B cell (primary cell): ENCODE results near the gene RASL11A. TPM values are rescaled to one million over a fixed set of nuclear protein-coding genes. Genes with fewer than 3 reads are reported as not detected.

ENCODE experiments used
- ATAC-seq: fragments of 200-7000 bp; cut with Tn5 transposase; one replicate; pipeline ENCODE4 v1.10.0; 2021; ENCODE audit warnings: low read depth, mild to moderate bottlenecking, moderate number of reproducible peaks, moderate library complexity
- CTCF ChIA-PET: fragments of 350-600 bp; sonication (Branson Sonifier 250); formaldehyde crosslinking; loops from one replicate; lab custom pipeline; 2021; ENCODE audit warnings: antibody characterized with exemption, inconsistent platforms; lab: Charles Lee
- POLR2A ChIA-PET: fragments of 350-600 bp; sonication (Branson Sonifier 250); formaldehyde crosslinking; loops from one replicate; lab custom pipeline; 2021; ENCODE audit warnings: antibody characterized with exemption; lab: Charles Lee
- DNase-seq: peaks from one replicate; pipeline ENCODE4 v3.0.0; 2013
- H2AFZ ChIP-seq: 2 replicates; pipeline ENCODE4 v1.6.1; 2012; ENCODE audit warnings: mild to moderate bottlenecking, low read depth, low read length; ENCODE audit not compliant: insufficient read depth, poor library complexity, severe bottlenecking
- H3K27ac ChIP-seq, 2 donors: 1 replicate in 1 of 2; 2 replicates in 1 of 2; pipeline ENCODE4 v1.5.1; 2012 to 2013; ENCODE audit warnings: low read length in 2 of 2, mild to moderate bottlenecking in 2 of 2, moderate library complexity in 1 of 2
- H3K27me3 ChIP-seq, 4 experiments: fragments of 200-600 bp in 1 of 4; sonication (generic) in 1 of 4; replicated peaks in 1 of 4; 1 replicate in 2 of 4; 2 replicates in 2 of 4; pipeline versions ENCODE4 v1.6.1 to v1.7.0; 2013 to 2016; ENCODE audit warnings: low read length in 3 of 4, mild to moderate bottlenecking in 2 of 4, mixed read lengths in 1 of 4, moderate library complexity in 1 of 4; ENCODE audit not compliant: insufficient read depth in 4 of 4, control insufficient read depth in 3 of 4; ENCODE audit errors: control extremely low read depth in 1 of 4
- H3K36me3 ChIP-seq, 2 experiments: replicated peaks in 1 of 2; 1 replicate in 1 of 2; 2 replicates in 1 of 2; pipeline versions ENCODE4 v1.6.1 to v1.7.1; 2013; ENCODE audit warnings: low read length in 1 of 2; ENCODE audit not compliant: insufficient read depth in 2 of 2, control insufficient read depth in 1 of 2; ENCODE audit errors: control extremely low read depth in 1 of 2, extremely low read depth in 1 of 2
- H3K4me1 ChIP-seq, 2 donors: fragments of 200-600 bp in 1 of 2; sonication (generic) in 1 of 2; 1 replicate in 1 of 2; 2 replicates in 1 of 2; pipeline versions ENCODE4 v1.5.1 to v1.6.1; 2013 to 2017; ENCODE audit warnings: low read length in 2 of 2; ENCODE audit not compliant: control insufficient read depth in 2 of 2, insufficient read depth in 2 of 2
- H3K4me2 ChIP-seq: replicated peaks from 2 replicates; pipeline ENCODE3; 2012; ENCODE audit warnings: mild to moderate bottlenecking, low read depth, low read length; ENCODE audit not compliant: poor library complexity, severe bottlenecking
- H3K4me3 ChIP-seq, 5 experiments: fragments of 200-600 bp in 1 of 5; sonication (generic) in 1 of 5; 1 replicate in 3 of 5; 2 replicates in 2 of 5; pipeline versions ENCODE4 v1.5.1 to v1.7.0; 2011 to 2016; ENCODE audit warnings: low read length in 4 of 5, mild to moderate bottlenecking in 4 of 5, low read depth in 2 of 5, control low read depth in 1 of 5, moderate library complexity in 1 of 5; ENCODE audit not compliant: insufficient read depth in 1 of 5; ENCODE audit errors: control extremely low read depth in 1 of 5, extremely low read depth in 1 of 5
- H3K79me2 ChIP-seq: fragments of 200-600 bp; sonication (generic); one replicate; pipeline ENCODE4 v1.6.0; 2016; ENCODE audit warnings: low read length; ENCODE audit not compliant: control insufficient read depth, insufficient read depth
- H3K9ac ChIP-seq: fragments of 200-600 bp; sonication (generic); 2 replicates; pipeline ENCODE4 v1.6.1; 2017; ENCODE audit warnings: mild to moderate bottlenecking, low read length, moderate library complexity
- H3K9me3 ChIP-seq, 3 donors: one replicate each; pipeline versions ENCODE4 v1.6.1 to v1.7.1; 2013; ENCODE audit warnings: low read length in 2 of 3; ENCODE audit not compliant: control insufficient read depth in 2 of 3, insufficient read depth in 1 of 3; ENCODE audit errors: control extremely low read depth in 1 of 3
- H4K20me1 ChIP-seq: 2 replicates; pipeline ENCODE4 v1.6.0; 2012; ENCODE audit warnings: mild to moderate bottlenecking, low read length; ENCODE audit not compliant: insufficient read depth, control insufficient read depth, poor library complexity, severe bottlenecking
- H3K27ac Mint-ChIP-seq: one replicate; pipeline ENCODE4 v1.8.0; 2021; ENCODE audit warnings: mixed read lengths
- H3K27me3 Mint-ChIP-seq: one replicate; pipeline ENCODE4 v1.8.0; 2021; ENCODE audit warnings: mixed read lengths
- H3K4me1 Mint-ChIP-seq: one replicate; pipeline ENCODE4 v1.8.0; 2021; ENCODE audit warnings: mixed read lengths
- H3K4me3 Mint-ChIP-seq: one replicate; pipeline ENCODE4 v1.8.0; 2021; ENCODE audit warnings: mixed read lengths
- H3K9me3 Mint-ChIP-seq: one replicate; pipeline ENCODE4 v1.8.0; 2022; ENCODE audit warnings: mixed read lengths; ENCODE audit not compliant: insufficient read depth
- EZH2 ChIP-seq: IDR thresholded peaks from 2 replicates; pipeline ENCODE4 v1.6.1; 2012; ENCODE audit warnings: borderline replicate concordance, low read depth, mild to moderate bottlenecking, moderate library complexity, low read length; ENCODE audit not compliant: insufficient read depth, poor library complexity, severe bottlenecking
- WGBS: methylation state at CpG from one replicate; pipeline ENCODE4 v1.1.5; 2013; ENCODE audit warnings: missing lambda C conversion rate; ENCODE audit not compliant: insufficient coverage; 5-methylcytosine and 5-hydroxymethylcytosine counted together
- intact Hi-C: fragments of 100-400 bp; cut with micrococcal nuclease; formaldehyde crosslinking; loops from one replicate; pipeline ENCODE4 v1.10.0; 2022
- polyA plus RNA-seq: library from polyadenylated mRNA; depleted of rRNA; stranded (reverse); fragments of >200 nt; gene quantifications from 2 replicates; pipeline ENCODE4 v1.2.3, GENCODE V29; 2012
- total RNA-seq, 2 donors: library from RNA; stranded (reverse); fragments of 120-200 nt in 1 of 2; gene quantifications; 1 replicate in 1 of 2; 2 replicates in 1 of 2; pipeline versions ENCODE4 v1.2.3 to v1.2.4, GENCODE V29; 2013 to 2022
- TF ChIP-seq, protein P1 (sequence below): fragments of 200-600 bp; IDR thresholded peaks from one replicate; pipeline ENCODE4 v1.8.0; 2022; ENCODE audit warnings: antibody characterized with exemption, mild to moderate bottlenecking

Gene RASL11A
- total and polyA plus RNA-seq, 2 donors (not counting 1 experiment from before 2014, with no cell fraction given), result 0.89 to 4.8 TPM

DNA sequence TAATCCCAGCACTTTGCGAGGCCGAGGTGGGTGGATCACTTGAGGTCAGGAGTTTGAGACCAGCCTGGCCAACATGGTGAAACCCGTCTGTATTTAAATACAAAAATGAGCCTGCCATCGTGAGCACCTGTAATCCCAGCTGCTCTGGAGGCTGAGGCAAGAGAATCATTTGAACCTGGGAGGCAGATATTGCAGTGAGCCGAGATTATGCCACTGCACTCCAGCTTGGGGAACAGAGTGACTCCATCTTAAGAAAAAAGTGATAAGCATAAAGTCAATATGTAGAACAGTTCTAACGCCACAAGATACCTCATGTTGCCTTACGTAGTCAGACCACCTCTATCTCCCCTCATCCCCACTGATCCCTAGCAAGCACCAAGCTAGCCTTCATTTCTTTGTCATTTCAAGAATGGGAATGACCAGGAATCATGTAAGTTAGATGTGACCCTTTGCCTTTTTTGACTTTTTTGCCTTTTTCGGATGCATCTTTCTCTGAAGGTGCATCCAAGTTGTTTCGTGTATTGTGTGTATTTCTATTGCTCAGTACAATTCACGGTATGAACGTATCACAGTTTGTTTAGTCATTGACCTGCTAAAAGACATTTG, 12.9 kb upstream of the RASL11A start:
- Mint-ChIP-seq H3K4me1 (peaks cover 61% of the 10 kb centered on the region), H3K9me3 (no peaks in the 10 kb centered on the region), H3K27ac (peak overlapping the region; percentile 59), H3K4me3 (no peak overlapping the region), H3K27me3 (no peaks in the 10 kb centered on the region)
- intact Hi-C loops, result no loop called here
- Histone ChIP-seq H4K20me1 (no peaks in the 10 kb centered on the region), H3K4me3 (no peak overlapping the region), H3K9ac (no peak overlapping the region), H3K27ac (peak overlapping the region in 1 of 2 donors; percentile 26), H3K4me1 (peaks cover 31 to 36% of the 10 kb centered on the region in 2 donors), H3K27me3 (no peaks in the 10 kb centered on the region), H3K9me3 (no peaks in the 10 kb centered on the region), H3K36me3 (peaks cover 0 to 55% of the 10 kb centered on the region in 2 experiments), H3K79me2 (peaks cover 36% of the 10 kb centered on the region), H2AFZ (no peak overlapping the region), H3K4me2 (no peak overlapping the region)
- DNase-seq (no peak), ATAC-seq (no peak)
- ChIA-PET POLR2A (interaction anchor here (0.8 kb wide), 1 partner anchor 83 kb away, joined by 6 read pairs; no protein-coding TSS in a partner anchor), CTCF (interaction anchor here (0.8 to 2.1 kb wide), 2 partner anchors 13 to 14 kb away, joined by 3 to 11 read pairs; partner anchors contain the start of gene RASL11A)
- WGBS, result 88% methylated on average over 8 of the region's 11 CpGs
- TF ChIP-seq, protein P1, sequence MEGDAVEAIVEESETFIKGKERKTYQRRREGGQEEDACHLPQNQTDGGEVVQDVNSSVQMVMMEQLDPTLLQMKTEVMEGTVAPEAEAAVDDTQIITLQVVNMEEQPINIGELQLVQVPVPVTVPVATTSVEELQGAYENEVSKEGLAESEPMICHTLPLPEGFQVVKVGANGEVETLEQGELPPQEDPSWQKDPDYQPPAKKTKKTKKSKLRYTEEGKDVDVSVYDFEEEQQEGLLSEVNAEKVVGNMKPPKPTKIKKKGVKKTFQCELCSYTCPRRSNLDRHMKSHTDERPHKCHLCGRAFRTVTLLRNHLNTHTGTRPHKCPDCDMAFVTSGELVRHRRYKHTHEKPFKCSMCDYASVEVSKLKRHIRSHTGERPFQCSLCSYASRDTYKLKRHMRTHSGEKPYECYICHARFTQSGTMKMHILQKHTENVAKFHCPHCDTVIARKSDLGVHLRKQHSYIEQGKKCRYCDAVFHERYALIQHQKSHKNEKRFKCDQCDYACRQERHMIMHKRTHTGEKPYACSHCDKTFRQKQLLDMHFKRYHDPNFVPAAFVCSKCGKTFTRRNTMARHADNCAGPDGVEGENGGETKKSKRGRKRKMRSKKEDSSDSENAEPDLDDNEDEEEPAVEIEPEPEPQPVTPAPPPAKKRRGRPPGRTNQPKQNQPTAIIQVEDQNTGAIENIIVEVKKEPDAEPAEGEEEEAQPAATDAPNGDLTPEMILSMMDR, result no peak
- TF ChIP-seq EZH2, result no peak
